SK-N-SH treated with all-trans-retinoic acid at 6 μM for 48 hours (cell line): ENCODE measurements around the gene SPSB2.

ENCODE experiments used
- ATAC-seq: fragments of 200-7000 bp; cut with Tn5 transposase; 3 replicates; pipeline ENCODE4 v1.9.1; 2020; ENCODE audit warnings: mild to moderate bottlenecking, moderate library complexity
- ARNTL ChIP-seq: fragments of 450-650 bp; formaldehyde crosslinking; IDR thresholded peaks from 2 replicates; pipeline ENCODE4 v1.5.0; 2020; ENCODE audit warnings: low read depth, mild to moderate bottlenecking, moderate library complexity, borderline replicate concordance
- BACH2 ChIP-seq: fragments of 250-450 bp; sonication (Bioruptor Pico); IDR thresholded peaks from 2 replicates; pipeline ENCODE4 v1.9.0; 2021; ENCODE audit warnings: mild to moderate bottlenecking, borderline replicate concordance
- CSDC2 ChIP-seq: fragments of 250-450 bp; sonication (Bioruptor Pico); IDR thresholded peaks from 2 replicates; pipeline ENCODE4 v1.5.0; 2020; ENCODE audit warnings: mild to moderate bottlenecking, moderate library complexity
- ESRRG ChIP-seq: fragments of 250-450 bp; sonication (Bioruptor Pico); IDR thresholded peaks from 2 replicates; pipeline ENCODE4 v1.6.1; 2021; ENCODE audit warnings: mild to moderate bottlenecking
- GLIS3 ChIP-seq: fragments of 250-450 bp; sonication (Bioruptor Pico); IDR thresholded peaks from 2 replicates; pipeline ENCODE4 v1.5.0; 2020; ENCODE audit warnings: mild to moderate bottlenecking, moderate library complexity
- ISL1 ChIP-seq: fragments of 250-450 bp; sonication (Bioruptor Pico); IDR thresholded peaks from 2 replicates; pipeline ENCODE4 v2.1.2; 2022; ENCODE audit warnings: mild to moderate bottlenecking, moderate library complexity
- OSR1 ChIP-seq: fragments of 250-450 bp; sonication (Bioruptor Pico); IDR thresholded peaks from 2 replicates; pipeline ENCODE4 v1.8.0; 2022; ENCODE audit warnings: moderate library complexity, mild to moderate bottlenecking, inconsistent platforms
- PPARA ChIP-seq: fragments of 250-450 bp; sonication (Bioruptor Pico); IDR thresholded peaks from 2 replicates; pipeline ENCODE4 v1.5.0; 2020; ENCODE audit warnings: mild to moderate bottlenecking, borderline replicate concordance
- RARB ChIP-seq: fragments of 250-450 bp; sonication (Bioruptor Pico); IDR thresholded peaks from 2 replicates; pipeline ENCODE4 v1.8.0; 2021; ENCODE audit warnings: mild to moderate bottlenecking, moderate library complexity
- SNAI2 ChIP-seq: fragments of 250-450 bp; sonication (Bioruptor Pico); IDR thresholded peaks from 2 replicates; pipeline ENCODE4 v1.5.0; 2020; ENCODE audit warnings: mild to moderate bottlenecking, moderate library complexity
- ZC3H10 ChIP-seq: fragments of 250-450 bp; sonication (Bioruptor Pico); IDR thresholded peaks from 2 replicates; pipeline ENCODE4 v1.5.1; 2021; ENCODE audit warnings: mild to moderate bottlenecking, moderate library complexity
- ZNF565 ChIP-seq: fragments of 450-650 bp; formaldehyde crosslinking; conservative IDR thresholded peaks from 2 replicates; pipeline ENCODE4 v1.5.0; 2020; ENCODE audit warnings: low read depth, mild to moderate bottlenecking, moderate library complexity
- ZNF70 ChIP-seq: fragments of 450-650 bp; formaldehyde crosslinking; IDR thresholded peaks from 2 replicates; pipeline ENCODE4 v1.5.0; 2020; ENCODE audit warnings: mild to moderate bottlenecking, moderate library complexity
- ZNF8 ChIP-seq: fragments of 450-650 bp; formaldehyde crosslinking; IDR thresholded peaks from 2 replicates; pipeline ENCODE4 v1.5.0; 2020; ENCODE audit warnings: mild to moderate bottlenecking, moderate library complexity
- TF ChIP-seq, protein P1 (sequence below): fragments of 250-450 bp; sonication (Bioruptor Pico); IDR thresholded peaks from 2 replicates; pipeline ENCODE4 v1.5.1; 2020; ENCODE audit warnings: low read depth, mild to moderate bottlenecking, moderate library complexity
- TF ChIP-seq, protein P2 (sequence below): fragments of 250-450 bp; sonication (Bioruptor Pico); IDR thresholded peaks from 2 replicates; pipeline ENCODE4 v1.5.0; 2020; ENCODE audit warnings: mild to moderate bottlenecking, moderate library complexity
- TF ChIP-seq, protein P3 (sequence below): fragments of 250-450 bp; sonication (Bioruptor Pico); IDR thresholded peaks from 2 replicates; pipeline ENCODE4 v1.5.1; 2021; ENCODE audit warnings: mild to moderate bottlenecking, moderate library complexity
- TF ChIP-seq, protein P4 (sequence below): fragments of 250-450 bp; sonication (Bioruptor Pico); IDR thresholded peaks from 2 replicates; pipeline ENCODE4 v1.8.0; 2021; ENCODE audit warnings: low read depth, mild to moderate bottlenecking, moderate library complexity, borderline replicate concordance

Gene SPSB2

DNA sequence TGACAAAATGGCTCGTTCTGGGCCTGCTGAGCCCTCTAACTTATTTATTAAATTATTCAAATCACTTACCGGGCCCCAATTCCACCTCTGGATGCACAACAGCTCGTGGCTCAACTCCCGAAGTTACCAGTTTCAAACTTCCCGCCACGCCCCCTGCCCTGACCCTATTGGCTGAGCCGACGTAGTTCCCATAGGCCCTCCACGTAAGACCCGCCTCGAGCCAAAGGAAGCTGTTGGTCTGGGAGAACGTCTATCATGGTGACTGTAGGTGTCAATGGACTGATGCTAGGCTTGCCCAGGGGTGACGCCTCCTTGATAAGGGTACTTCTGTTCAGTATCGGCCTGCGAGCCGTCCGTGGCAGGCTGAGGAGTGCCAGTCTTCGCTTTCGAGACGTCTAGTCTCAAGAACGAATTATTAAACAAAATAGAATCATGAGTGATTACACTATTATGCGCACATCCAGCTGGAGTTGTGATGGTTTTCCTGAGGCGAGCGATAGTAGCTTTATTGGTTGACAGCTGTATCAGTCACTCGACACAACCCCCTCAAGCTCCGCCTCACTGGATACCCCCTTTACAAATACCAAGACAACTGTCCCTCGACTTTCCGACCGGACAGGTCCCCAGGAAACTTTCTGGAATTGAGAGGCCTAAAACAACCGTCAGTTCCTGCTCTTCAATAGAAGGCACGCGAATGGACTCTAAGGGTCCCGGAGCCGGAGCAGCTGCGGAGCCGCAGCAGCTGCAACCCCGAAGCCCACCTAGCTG, 21.8 kb downstream of the SPSB2 start, which contains the start of gene CDCA3:
CDCA3 (minus strand) TSS at position 134 of the 768 bp plus-strand sequence. CDS start 334 bp downstream, outside the sequence.
- ATAC-seq, result peak; percentile 79
- TF ChIP-seq, protein P1, sequence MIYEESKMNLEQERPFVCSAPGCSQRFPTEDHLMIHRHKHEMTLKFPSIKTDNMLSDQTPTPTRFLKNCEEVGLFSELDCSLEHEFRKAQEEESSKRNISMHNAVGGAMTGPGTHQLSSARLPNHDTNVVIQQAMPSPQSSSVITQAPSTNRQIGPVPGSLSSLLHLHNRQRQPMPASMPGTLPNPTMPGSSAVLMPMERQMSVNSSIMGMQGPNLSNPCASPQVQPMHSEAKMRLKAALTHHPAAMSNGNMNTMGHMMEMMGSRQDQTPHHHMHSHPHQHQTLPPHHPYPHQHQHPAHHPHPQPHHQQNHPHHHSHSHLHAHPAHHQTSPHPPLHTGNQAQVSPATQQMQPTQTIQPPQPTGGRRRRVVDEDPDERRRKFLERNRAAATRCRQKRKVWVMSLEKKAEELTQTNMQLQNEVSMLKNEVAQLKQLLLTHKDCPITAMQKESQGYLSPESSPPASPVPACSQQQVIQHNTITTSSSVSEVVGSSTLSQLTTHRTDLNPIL, result no peak
- TF ChIP-seq ESRRG (CRISPR knock-in tag), result no peak
- TF ChIP-seq SNAI2 (CRISPR knock-in tag), result no peak
- TF ChIP-seq ZC3H10 (CRISPR knock-in tag), result no peak
- TF ChIP-seq, protein P2, sequence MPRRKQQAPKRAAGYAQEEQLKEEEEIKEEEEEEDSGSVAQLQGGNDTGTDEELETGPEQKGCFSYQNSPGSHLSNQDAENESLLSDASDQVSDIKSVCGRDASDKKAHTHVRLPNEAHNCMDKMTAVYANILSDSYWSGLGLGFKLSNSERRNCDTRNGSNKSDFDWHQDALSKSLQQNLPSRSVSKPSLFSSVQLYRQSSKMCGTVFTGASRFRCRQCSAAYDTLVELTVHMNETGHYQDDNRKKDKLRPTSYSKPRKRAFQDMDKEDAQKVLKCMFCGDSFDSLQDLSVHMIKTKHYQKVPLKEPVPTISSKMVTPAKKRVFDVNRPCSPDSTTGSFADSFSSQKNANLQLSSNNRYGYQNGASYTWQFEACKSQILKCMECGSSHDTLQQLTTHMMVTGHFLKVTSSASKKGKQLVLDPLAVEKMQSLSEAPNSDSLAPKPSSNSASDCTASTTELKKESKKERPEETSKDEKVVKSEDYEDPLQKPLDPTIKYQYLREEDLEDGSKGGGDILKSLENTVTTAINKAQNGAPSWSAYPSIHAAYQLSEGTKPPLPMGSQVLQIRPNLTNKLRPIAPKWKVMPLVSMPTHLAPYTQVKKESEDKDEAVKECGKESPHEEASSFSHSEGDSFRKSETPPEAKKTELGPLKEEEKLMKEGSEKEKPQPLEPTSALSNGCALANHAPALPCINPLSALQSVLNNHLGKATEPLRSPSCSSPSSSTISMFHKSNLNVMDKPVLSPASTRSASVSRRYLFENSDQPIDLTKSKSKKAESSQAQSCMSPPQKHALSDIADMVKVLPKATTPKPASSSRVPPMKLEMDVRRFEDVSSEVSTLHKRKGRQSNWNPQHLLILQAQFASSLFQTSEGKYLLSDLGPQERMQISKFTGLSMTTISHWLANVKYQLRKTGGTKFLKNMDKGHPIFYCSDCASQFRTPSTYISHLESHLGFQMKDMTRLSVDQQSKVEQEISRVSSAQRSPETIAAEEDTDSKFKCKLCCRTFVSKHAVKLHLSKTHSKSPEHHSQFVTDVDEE (CRISPR knock-in tag), result no peak
- TF ChIP-seq OSR1, result no peak
- TF ChIP-seq ARNTL, result no peak
- TF ChIP-seq CSDC2 (CRISPR knock-in tag), result no peak
- no peak for TF ChIP-seq GLIS3 (CRISPR knock-in tag)
- TF ChIP-seq ZNF8 (CRISPR knock-in tag), result no peak
- no peak for TF ChIP-seq ZNF565 (CRISPR knock-in tag)
- TF ChIP-seq ZNF70 (CRISPR knock-in tag), result no peak
- TF ChIP-seq, protein P3, sequence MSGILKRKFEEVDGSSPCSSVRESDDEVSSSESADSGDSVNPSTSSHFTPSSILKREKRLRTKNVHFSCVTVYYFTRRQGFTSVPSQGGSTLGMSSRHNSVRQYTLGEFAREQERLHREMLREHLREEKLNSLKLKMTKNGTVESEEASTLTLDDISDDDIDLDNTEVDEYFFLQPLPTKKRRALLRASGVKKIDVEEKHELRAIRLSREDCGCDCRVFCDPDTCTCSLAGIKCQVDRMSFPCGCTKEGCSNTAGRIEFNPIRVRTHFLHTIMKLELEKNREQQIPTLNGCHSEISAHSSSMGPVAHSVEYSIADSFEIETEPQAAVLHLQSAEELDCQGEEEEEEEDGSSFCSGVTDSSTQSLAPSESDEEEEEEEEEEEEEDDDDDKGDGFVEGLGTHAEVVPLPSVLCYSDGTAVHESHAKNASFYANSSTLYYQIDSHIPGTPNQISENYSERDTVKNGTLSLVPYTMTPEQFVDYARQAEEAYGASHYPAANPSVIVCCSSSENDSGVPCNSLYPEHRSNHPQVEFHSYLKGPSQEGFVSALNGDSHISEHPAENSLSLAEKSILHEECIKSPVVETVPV (CRISPR knock-in tag), result no peak
- TF ChIP-seq PPARA (CRISPR knock-in tag), result no peak

DNA sequence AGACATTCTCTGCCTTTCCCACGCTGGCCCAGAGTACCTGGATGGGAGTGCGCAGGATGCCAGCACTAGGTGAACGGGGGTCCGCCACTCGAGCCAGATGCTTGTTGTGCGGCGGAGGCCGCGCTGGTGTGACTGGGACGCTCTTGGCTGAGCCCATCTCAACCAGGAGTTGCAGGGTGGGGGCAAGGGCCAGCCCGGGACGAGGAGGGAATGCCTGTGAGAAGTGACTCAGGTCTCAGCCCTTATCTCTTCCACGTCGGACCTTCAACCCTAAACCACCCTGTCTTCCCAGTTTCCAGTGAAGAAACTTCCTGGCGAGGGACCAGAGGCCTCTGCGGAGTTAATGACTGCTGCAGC, 22.3 kb downstream of the SPSB2 start:
- no peak for ATAC-seq
- TF ChIP-seq OSR1 (no peak), ZNF565 (CRISPR knock-in tag) (no peak)
- TF ChIP-seq, protein P3 (CRISPR knock-in tag), result no peak

DNA sequence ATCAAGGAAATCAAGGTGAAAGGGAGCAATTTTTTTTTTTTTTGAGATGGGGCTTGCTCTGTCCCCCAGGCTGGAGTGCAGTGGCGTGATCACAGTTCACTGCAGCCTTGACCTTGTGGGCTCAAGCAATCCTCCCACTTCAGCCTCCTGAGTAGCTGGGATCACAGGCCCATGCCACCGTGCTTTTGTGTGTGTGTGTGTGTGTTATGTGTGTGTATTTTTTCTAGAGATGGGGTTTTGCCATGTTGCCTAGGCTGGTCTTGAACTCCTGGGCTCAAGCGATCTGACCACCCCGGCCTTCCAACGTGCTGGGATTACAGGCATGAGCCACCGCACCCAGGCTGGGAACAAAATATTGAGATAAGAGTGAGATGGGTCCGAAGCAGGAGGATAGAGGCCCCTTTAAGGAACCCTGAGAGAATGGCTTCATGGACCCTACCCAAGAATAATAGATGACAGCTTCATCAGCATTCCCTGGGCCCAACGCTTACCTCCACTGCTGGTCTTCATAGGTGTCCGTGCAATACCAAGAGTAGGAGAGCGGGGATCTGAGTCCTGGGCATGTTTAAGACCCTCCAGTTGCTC, 23.0 kb downstream of the SPSB2 start:
- TF ChIP-seq OSR1 (no peak), RARB (no peak), ESRRG (CRISPR knock-in tag) (no peak), ZNF70 (CRISPR knock-in tag) (no peak), ZC3H10 (CRISPR knock-in tag) (no peak), ZNF8 (CRISPR knock-in tag) (no peak), ZNF565 (CRISPR knock-in tag) (no peak)
- TF ChIP-seq, protein P3 (CRISPR knock-in tag), result no peak
- no peak for ATAC-seq

DNA sequence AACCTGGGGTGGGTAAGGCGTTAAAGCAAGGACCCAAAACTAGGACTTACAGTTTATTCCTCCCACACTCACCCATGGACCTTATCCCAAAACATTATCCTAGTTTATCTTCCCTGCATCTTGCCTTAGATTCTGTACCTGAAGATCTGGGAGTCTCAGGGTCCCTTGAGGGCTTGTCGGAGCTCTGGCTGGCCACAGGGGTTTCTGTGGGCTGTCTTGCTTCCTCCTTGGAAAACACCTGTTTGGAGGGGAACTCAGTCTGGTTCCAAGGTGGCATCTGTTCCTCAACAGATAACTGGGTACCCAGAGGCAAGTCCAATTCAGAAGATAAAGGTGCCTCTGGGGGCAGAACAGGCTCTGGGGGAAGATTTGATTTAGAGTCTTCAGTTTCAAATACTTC, 23.7 kb downstream of the SPSB2 start:
- TF ChIP-seq OSR1, result no peak
- no peak for TF ChIP-seq BACH2
- no peak for TF ChIP-seq ISL1 (CRISPR knock-in tag)
- TF ChIP-seq, protein P4, sequence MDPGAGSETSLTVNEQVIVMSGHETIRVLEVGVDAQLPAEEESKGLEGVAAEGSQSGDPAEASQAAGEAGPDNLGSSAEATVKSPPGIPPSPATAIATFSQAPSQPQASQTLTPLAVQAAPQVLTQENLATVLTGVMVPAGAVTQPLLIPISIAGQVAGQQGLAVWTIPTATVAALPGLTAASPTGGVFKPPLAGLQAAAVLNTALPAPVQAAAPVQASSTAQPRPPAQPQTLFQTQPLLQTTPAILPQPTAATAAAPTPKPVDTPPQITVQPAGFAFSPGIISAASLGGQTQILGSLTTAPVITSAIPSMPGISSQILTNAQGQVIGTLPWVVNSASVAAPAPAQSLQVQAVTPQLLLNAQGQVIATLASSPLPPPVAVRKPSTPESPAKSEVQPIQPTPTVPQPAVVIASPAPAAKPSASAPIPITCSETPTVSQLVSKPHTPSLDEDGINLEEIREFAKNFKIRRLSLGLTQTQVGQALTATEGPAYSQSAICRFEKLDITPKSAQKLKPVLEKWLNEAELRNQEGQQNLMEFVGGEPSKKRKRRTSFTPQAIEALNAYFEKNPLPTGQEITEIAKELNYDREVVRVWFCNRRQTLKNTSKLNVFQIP (CRISPR knock-in tag), result no peak
- ATAC-seq, result no peak
